Left ventricle myocardium inferior (tissue), 1 donor: ENCODE measurements around the gene IL1A. TPM values are rescaled to one million over a fixed set of nuclear protein-coding genes. Genes with fewer than 3 reads are reported as not detected.

ENCODE experiments used
- DNase-seq: peaks from one replicate; pipeline ENCODE4 v3.0.0-alpha.2; 2020
- H3K27ac ChIP-seq: fragments of 200-600 bp; replicated peaks from 2 replicates; pipeline ENCODE4 v1.8.0; 2021
- H3K27me3 ChIP-seq: fragments of 200-600 bp; 2 replicates; pipeline ENCODE4 v1.8.0; 2021; ENCODE audit warnings: low read depth
- H3K36me3 ChIP-seq: fragments of 200-600 bp; 2 replicates; pipeline ENCODE4 v1.8.0; 2021
- H3K4me1 ChIP-seq: fragments of 200-600 bp; 2 replicates; pipeline ENCODE4 v1.8.0; 2021
- H3K4me3 ChIP-seq: fragments of 200-600 bp; 2 replicates; pipeline ENCODE4 v1.8.0; 2021; ENCODE audit warnings: mild to moderate bottlenecking, moderate library complexity
- H3K9me3 ChIP-seq: fragments of 200-600 bp; replicated peaks from 2 replicates; pipeline ENCODE4 v1.8.0; 2021
- CTCF ChIP-seq: fragments of 200-600 bp; IDR thresholded peaks from 2 replicates; pipeline ENCODE4 v1.8.0; 2021; ENCODE audit warnings: antibody characterized with exemption, mild to moderate bottlenecking, borderline replicate concordance
- intact Hi-C: fragments of 100-400 bp; cut with micrococcal nuclease; formaldehyde crosslinking; loops from one replicate; pipeline ENCODE4 v1.11.0; 2022
- total RNA-seq: library from RNA; stranded (reverse); fragmentation: NEBNext Ultra II Directional; extraction: Animal tissue kit (Norgen Biotek cat#: 25700); gene quantifications from one replicate; pipeline ENCODE4 v1.2.1, GENCODE V29; 2021
- donor health status: DM: no; HTN: yes; CAD: no; lungs with severe emphysema.

The IL1A gene
- total RNA-seq, 1 donor from 2014 or later = not detected

- DNase-seq = no peak
- intact Hi-C loops = no loop called here
- no peak for TF ChIP-seq CTCF
- no peaks in the 10 kb centered on the region for H3K27me3 ChIP-seq
- no peak overlapping the region for H3K4me3 ChIP-seq
- H3K9me3 ChIP-seq = no peaks in the 10 kb centered on the region
- H3K4me1 ChIP-seq = peaks cover 7% of the 10 kb centered on the region
- H3K36me3 ChIP-seq = no peaks in the 10 kb centered on the region
- H3K27ac ChIP-seq = no peak overlapping the region
Measured at GRCh38 chr2:112821142-112821541, 36.8 kb upstream of the IL1A start.

- intact Hi-C loops = no loop called here
- TF ChIP-seq CTCF = no peak
- Histone ChIP-seq H3K36me3 (no peaks in the 10 kb centered on the region), H3K27ac (no peak overlapping the region), H3K4me3 (no peak overlapping the region), H3K27me3 (no peaks in the 10 kb centered on the region), H3K4me1 (peaks cover 7% of the 10 kb centered on the region), H3K9me3 (no peaks in the 10 kb centered on the region)
- no peak for DNase-seq
Measured at GRCh38 chr2:112820343-112820742, 36.0 kb upstream of the IL1A start.

DNA sequence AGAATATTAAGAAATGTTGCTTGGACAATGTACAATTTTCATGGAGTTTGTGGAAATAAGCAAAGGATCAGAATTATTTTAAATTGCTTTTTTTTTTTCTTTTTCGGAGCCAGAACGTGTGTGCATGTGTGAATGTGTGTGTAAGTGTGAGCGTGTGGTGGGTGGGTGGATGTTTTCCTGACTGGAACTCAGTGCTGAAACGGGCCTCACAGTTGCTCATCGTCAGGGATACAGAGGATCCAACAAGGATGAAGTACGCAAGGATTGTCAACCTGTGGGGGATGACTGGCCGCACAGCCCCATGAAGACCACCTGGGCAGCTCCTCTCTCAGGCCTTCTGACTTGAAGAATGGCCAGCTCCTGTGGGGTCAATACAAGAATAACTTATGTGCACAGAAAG lies 34.8 kb upstream of the IL1A start:
- Histone ChIP-seq H3K4me1 (peaks cover 7% of the 10 kb centered on the region), H3K27ac (no peak overlapping the region), H3K36me3 (no peaks in the 10 kb centered on the region), H3K9me3 (no peaks in the 10 kb centered on the region), H3K27me3 (no peaks in the 10 kb centered on the region), H3K4me3 (no peak overlapping the region)
- DNase-seq = no peak
- intact Hi-C loops = no loop called here
- no peak for TF ChIP-seq CTCF

- intact Hi-C loops = no loop called here
- H3K27ac ChIP-seq = no peak overlapping the region
- H3K9me3 ChIP-seq = no peaks in the 10 kb centered on the region
- DNase-seq = no peak
- TF ChIP-seq CTCF = no peak
- H3K27me3 ChIP-seq = no peaks in the 10 kb centered on the region
- H3K36me3 ChIP-seq = no peaks in the 10 kb centered on the region
- peaks cover 12% of the 10 kb centered on the region for H3K4me1 ChIP-seq
- H3K4me3 ChIP-seq = no peak overlapping the region
Measured at GRCh38 chr2:112818094-112818902, 34.0 kb upstream of the IL1A start.

DNA sequence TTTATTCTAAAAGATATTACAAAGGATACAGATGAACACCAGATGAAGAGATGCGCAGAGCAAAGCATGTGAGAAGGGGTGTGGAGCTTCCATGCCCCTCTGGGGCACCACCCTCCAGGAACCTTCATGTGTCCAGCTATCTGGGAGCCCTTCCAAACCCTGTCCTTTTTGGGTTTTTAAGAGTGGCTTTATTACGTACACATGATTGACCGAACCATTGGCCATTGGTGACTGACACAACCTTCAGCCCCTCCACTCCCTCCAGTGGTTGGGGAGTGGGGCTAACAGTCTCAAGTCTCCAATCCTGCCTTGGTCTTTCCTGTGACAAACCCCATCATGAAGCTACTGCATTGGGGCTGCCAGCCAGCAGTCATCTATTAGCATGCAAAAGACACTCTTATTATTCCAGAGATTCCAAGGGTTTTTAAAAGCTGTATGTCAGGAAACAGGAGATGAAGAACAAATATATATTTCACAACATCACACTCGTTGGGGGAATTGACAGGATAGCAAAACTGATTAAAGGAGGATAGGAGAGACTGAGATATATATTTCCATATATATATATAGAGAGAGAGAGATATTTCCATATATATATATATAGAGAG lies 32.9 kb upstream of the IL1A start:
- no peak for TF ChIP-seq CTCF
- peaks cover 23% of the 10 kb centered on the region for H3K4me1 ChIP-seq
- H3K27ac ChIP-seq = no peak overlapping the region
- no peaks in the 10 kb centered on the region for H3K27me3 ChIP-seq
- H3K9me3 ChIP-seq = no peaks in the 10 kb centered on the region
- H3K36me3 ChIP-seq = no peaks in the 10 kb centered on the region
- DNase-seq = no peak
- H3K4me3 ChIP-seq = no peak overlapping the region
- intact Hi-C loops = no loop called here
